Activated CD4-positive, CD25-positive, alpha-beta regulatory T cell treated with anti-CD3 and anti-CD28 coated beads, Interleukin-2, amount 50 U/mL, for 72 hours (primary cell): ENCODE results near the gene MOV10L1.
"Not testable (repeated sequence)": the region's sequence is repeated elsewhere in the genome, so short reads cannot be mapped to it uniquely, and the experiment has no call there.

Experiments used
- DNase-seq: peaks from one replicate; pipeline ENCODE4 v3.0.0; 2021

The MOV10L1 gene

DNA sequence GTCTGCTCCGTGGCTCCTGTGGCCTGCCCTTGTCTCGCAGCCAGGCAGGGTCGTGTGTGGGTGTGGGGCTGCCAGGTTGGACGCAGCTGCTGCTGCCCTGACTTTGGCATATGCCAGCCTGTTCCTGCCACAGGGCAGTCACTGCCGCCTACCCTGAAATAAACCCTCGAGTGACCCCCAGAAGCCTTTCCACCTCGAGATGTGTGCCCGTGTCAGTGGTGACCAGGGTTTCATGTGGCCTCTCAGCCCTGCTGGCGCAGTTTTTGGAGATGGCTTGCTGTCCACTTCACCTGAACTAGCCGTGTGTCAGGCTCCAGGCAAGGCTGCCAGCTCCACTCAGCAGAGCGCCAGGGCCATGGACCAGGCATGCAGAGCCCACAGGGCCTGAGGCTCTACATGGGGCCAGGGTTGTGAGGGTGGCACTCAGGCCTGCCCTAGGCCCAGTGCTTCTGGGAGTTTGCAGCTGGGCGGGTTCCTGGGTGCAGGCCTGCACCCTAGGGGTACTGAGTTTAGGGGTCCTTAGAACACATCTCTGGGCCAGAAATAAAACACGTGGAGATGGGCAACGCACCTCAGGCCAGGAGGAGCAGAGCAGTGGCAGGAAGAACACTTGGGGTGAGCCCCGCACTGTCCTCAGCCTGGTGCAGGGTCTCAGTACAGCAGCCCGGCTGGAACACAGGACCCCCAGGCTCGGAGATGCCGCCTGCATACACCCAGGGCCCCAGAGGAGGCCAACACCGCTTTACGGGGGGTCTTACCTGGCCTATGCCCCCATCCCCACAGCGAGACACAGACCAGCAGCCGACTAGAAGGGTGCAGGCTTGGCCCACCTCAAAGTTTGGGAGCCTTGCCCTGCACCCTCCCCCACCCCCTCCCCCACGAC is 71.9 kb downstream of the MOV10L1 start:
- DNase-seq, result no peak

DNA sequence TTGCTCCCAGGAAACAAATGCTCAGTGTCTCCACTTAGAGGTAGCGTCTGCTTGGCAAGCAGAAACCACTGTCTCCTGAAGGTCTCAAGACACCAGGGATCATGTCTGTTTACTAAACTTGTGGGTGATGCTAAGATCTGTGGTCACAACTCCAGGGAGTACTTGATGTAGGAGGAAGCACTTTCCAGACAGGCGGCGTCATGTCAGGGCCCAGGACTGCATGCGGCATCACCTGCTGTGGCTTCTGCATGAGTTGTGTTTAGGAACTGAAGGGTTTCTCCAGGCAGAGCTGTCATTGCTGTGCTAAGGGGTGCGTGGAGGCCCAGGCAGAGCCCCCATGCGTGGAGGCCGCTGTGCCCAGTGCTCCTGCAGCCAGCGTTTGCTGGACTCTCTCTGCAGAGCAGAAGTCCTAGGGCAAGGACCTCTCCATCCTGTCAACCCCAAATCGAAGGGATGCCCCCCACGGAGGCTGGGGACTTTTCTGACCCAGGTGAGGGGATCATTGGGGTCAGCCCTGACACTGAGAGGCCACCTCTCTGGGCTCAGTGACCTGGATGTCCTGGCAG is 72.7 kb downstream of the MOV10L1 start:
- no peak for DNase-seq

DNA sequence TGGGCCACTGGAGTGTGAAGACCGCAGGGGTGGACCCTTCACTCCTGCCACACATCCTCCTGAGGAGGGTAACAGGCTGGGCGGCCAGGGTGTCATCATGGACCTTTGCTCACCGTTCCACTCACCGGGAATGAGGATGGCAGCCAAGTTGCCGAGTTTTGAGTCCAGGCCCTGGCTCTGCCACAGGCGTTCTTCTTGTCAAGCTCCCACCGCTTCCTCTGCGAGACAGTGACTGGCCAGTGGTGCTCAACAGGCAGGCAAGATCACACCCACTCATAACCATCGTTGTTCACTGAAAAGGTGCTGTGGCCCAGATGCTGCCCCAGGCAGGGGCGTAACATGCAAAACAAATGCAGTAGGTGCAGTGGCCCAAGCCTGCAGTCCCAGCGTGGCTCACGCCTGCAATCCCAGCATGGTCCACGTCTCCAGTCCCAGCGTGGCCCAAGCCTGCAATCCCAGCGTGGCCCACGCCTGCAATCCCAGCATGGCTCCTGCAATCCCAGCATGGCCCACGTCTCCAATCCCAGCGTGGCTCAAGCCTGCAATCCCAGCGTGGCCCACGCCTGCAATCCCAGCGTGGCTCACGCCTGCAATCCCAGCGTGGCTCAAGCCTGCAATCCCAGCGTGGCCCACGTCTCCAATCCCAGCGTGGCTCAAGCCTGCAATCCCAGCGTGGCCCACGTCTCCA is 75.8 kb downstream of the MOV10L1 start:
- no peak for DNase-seq

DNA sequence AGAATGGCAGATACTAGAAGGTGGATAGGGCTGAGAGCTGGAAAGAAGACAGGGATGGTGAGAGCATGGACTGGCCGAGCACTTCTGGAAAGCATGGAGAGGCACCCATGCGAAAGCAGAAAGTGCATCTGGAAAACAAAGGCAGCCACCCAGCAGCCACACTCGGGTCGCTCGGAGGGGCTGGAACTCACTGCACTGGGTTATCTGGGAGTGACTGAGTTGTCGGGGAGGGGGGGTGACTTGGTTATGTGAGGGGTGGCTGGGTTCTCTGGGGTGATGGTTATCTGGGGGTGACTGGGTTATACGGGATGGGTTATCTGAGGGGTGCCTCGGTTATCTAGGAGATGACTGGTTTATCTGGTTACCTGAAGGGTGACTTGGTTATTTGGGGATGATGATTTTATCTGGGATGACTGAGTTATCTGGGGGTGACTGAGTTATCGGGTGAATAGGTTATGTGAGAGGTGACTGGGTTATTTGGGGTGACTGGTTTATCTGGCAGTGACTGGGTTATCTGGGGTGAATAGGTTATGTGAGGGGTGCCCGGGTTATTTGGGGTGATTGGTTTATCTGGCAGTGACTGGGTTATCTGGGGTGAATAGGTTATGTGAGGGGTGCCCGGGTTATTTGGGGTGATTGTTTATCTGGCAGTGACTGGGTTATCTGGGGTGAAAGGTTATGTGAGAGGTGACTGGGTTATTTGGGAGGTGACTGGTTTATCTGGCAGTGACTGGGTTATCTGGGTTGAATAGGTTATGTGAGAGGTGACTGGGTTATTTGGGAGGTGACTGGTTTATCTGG is 78.1 kb downstream of the MOV10L1 start:
- no peak for DNase-seq

DNA sequence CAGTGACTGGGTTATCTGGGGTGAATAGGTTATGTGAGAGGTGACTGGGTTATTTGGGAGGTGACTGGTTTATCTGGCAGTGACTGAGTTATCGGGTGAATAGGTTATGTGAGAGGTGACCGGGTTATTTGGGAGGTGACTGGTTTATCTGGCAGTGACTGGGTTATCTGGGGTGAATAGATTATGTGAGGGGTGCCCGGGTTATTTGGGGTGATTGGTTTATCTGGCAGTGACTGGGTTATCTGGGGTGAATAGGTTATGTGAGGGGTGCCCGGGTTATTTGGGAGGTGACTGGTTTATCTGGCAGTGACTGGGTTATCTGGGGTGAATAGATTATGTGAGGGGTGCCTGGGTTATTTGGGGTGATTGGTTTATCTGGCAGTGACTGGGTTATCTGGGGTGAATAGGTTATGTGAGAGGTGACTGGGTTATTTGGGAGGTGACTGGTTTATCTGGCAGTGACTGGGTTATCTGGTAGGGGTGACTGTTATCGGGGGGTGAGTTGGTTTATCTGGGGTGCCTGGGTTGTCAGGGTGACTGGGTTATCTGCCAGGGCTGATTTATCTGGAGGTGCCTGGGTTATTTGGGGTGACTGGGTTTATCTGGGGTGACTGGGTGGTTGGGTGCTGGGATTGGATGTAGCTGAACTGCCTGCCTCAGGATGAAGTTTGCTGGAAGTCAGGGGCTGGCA is 78.8 kb downstream of the MOV10L1 start:
- DNase-seq, result not testable (repeated sequence)

DNA sequence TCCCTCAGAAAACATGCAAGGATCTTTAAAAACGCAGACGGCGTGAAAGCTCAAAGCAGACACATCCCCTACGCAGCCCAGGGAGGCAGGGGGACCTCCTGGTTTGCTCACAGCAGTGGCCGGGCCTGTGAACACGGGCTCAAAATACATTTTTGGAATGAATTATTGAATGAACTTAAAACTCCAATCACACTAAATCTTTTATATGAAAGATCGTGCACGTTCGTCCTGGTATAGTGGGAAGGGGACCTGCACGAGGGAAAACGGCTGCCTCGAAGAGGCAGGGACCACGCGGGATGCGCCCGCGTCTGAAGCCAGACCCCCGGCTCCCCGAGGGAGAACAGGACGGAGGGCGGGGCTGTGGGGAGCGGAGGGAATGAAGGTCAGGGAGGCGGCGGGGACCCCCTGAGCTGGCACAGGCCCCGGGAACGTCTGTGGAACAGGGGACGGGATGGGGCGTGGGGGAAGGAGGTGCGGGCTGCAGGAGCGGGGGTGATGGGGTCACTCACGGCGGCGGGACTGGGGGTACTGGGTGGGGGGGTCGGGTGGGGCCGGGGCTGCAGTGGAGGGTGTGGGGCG is 79.5 kb downstream of the MOV10L1 start:
- DNase-seq, result no peak

DNA sequence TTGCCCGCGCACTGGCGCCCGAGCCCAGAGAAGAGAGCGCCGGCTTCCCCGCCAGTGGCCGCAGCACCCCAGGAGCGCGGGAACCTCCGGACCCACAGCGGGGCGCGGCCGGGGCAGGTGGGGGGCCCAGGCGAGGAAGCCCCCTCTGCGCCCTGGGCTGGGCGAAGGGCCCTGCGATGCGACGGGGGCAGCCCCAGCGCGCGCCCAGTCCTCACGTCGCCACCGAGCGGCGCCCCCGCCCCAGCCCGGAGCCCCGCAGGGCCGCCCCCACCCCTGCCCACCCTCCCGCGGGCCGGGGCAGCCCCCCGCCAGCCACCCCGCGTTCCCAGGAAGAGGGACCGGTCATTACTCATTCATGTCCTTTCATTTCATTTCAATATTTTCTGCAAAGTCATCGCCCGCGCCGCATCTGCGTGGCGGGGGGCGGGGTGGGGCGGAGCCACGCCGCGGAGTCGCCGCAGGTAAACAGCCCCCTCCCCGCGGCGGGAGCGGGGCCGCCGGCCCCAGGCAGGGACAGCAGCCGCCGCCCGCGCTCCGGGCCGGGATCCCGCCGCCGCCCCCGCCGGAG is 80.1 kb downstream of the MOV10L1 start:
- DNase-seq, result peak; percentile 72

DNA sequence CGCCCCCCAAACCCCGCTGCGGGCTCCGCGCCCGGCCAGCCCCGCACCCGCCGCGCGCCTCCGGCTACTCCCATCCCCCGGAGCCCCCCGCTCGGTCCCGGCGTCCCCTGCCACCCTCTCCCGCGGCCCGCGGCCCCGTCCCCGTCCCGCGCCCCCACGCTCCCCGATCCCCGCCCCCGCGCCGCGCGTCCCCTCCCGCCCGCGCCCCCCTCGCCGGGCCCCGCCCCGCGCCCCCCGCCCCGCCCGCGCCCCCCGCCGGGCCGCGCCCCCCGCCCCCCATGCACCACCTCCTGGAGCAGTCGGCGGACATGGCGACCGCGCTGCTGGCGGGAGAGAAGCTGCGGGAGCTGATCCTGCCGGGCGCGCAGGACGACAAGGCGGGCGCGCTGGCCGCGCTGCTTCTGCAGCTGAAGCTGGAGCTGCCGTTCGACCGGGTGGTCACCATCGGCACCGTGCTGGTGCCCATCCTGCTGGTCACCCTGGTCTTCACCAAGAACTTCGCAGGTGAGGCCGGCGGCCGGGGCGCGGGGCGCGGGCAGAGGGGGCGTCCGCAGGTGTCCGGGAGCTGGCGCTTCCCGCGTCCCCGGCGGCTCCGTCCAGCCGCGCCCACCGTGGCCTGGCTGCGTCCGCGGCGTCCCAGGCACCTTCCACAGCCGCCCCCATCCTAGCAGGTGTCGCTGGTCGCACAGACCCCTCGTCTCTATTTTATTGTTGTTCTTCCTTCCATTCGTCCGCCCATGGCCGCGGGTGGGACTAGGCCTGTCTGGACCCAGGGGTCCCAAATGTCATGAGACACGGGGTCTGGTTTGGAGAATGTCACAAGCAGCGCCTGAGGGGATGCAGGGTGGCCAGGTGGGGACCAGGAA is 80.9 kb downstream of the MOV10L1 start, which contains the start of gene PANX2:
Gene PANX2, plus strand, starts transcription at position 279 of the 866 bp plus-strand sequence. Its CDS starts 0 bp downstream, at position 279.
- no peak for DNase-seq

DNA sequence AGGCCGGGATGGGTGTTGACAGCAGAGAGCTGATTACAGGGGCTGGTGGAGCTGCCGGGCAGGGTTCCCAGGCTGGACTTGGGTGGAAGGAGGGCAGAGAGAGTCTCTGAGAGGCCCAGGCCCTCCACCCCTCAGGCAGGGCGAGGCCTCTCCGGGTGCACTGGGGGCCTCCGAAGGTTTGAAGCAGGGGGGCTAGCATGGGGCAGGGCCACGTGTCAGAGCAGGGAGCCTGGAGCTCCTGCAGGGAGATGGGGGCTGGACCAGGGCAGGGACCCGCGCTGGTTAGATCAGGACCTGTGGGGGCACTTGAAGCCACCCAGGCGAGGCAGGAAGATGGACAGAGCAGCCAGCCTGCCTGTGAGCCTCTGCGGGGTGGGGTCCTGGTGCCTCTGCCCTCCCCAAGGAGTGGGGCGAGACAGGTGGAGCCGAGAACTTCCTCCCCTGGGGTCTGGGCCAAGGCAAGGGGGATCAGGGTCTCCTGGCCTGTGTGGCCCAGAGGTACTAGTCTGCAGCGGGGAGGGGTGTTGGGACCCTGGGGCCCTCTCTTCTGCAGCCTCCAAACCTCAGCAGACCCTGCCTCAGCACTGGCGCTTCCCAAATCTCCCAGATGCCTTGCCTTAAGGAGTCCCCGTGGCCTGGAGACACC is 81.6 kb downstream of the MOV10L1 start:
- no peak for DNase-seq

DNA sequence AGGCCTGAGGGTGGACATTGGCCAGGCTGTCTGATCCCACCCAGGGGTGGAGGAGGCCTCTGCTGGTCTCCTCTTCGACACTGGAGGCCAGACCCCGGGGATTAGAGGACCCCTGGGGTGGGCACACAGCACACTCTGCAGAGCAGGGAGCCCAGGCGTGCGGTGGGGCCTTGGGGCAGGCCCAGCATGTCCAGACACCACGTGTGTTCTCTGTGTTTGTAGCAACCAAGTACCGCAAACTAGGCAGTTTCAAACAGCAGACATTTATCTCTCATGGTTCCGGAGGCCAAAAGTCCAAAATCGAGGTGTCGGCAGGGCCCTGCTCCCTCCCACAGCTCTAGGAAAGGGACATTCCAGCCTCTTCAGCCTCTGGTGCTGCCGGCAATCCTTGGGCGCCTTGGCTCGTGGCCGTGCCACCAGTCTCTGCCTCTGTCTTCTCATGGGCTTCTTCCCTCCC is 82.2 kb downstream of the MOV10L1 start:
- no peak for DNase-seq

DNA sequence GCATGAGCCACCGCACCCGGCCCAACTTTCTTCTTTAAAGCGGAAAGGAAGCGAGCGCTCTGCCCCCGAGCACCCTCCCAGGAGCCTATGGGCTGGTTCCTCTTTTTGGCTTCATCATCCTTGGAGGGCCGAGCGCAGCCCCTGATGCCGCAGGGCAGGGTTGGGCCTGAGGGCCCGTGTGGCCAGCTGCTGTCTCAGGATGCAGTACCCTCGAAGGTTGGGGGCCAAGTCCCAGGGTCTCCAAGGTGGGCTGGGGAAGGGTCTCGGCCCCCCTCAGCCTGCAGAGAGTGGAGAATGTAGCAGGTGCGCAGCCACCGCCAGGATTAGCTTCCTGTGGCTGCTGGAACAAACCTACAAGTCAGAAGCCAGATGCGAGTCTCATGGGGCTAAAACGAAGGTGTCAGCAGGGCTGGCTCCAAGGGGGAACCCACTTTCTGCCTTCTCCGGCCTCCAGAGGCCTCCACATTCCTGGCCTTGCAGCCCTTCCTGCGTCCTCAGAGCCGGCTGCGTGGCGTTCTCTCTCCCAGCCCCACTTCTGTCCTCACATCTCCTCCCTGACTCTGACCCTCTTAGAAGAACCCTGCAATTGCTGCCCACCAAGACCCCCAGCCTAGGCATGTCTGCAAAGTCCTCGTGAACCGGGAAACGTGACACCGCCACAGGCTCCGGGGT is 83.6 kb downstream of the MOV10L1 start:
- no peak for DNase-seq

DNA sequence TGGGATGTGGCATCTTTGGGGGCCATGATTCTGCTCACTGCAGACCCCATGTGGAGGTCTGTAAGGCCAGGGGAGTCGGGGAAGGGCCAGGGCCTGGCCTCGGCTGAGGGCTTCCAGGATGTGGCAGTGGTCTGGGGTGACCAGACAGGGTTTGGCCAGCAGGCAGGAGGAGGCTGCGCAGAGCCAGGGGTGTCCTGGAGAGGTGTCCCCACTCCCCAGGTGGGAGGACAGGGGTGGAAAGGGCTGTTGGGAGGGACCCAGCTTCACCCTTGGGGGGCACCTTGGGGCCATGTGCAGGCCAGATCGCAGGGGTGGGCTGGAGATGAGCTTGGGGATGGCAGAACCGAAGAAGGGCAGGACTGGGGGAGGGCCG is 84.2 kb downstream of the MOV10L1 start:
- DNase-seq, result no peak

DNA sequence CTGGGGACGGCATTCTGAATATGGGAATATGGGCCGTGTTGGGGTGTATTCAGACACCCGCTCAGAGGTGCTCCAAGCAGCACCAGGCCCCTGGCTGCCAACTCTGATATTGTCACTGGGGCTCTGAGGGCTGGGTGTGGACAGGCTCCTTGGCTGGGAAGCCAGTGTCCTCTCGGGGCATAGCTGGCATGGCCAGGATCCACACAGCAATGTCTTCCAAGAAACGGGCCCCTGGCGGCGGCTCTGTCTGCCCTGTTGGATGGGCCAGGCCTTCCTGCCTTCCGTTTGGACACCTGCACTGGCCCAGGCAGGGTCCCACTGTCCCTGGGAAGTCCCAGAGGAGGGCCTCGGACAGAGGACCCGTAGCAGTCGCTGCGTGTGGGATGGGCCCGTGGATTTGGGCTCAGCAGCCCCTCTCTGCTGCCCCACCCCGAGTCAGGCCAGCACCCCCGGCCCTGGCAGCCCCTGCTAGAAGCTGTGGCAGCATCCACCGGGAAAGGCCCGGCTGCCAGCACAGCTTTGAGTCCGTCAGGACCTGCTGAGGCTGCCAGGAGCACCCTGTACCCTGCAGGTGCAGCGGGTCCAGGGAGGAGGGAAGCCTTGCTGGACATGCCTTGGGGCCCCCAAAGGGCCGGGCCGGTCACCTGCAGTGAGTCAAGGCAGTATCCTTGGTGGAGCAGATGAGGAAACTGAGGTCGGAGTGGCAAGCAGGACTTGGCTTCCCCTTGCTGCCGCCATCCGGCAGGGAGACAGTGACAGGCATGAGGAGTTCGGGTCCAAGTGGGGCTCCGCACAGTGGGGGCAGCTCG is 84.8 kb downstream of the MOV10L1 start:
- no peak for DNase-seq

DNA sequence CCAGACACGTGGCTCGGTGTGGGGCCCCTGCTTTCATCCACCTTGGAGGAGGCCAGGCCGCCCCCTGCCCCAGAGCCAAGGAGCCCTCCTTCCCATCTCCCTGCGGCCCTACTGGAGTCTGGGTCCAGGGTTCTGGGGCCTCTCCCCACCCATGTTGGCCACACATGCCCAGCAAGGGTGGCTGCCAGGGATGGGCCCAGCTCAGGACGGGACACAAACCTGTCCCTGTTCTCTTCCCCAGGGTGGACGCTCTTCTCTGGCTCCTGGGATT is 85.3 kb downstream of the MOV10L1 start:
- DNase-seq, result no peak

DNA sequence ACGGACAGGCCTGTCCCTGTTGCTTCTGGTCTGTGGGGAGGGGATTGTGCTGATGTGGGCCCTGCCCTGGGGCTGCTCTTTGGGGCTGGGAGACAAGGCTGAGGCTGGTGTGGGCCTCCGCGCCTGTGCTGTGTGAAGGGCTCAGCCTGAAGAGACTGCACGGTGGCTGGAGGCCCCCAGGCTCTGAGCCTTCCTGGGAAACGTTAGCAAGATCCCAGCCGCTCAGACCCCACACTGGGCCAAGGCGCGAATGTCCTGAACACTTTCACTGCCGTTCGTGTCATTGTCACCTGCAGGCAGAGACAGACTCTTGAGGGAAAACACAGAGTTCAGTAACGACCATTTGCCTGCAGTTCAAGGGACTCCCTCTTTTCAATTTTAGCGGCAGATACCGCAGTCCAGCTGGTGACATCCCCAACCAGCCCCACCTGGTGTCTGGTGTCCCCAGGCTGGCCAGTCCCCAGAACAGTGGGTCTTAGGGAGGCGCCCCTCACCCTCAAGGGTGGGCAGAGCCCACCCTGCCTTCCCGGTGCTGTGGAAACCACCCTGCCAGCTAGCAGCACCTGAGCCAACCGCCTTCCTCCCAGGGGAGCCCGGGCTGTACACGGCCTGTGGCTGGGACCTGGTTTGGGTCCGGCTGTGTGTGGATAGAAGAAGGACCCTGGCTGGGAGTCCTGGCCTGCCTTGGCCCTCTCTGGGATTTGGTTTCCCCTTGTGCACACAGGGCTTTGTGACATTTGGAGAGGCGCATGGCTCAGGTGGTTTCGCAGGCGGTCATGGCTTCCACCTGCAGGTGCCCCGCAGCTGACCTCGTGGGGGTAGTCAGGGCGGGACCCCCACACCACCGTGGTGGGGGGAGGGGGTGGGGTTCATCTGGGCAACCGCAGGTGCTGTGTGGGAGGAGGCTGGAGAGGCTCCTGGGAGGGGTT is 86.4 kb downstream of the MOV10L1 start:
- DNase-seq, result no peak

DNA sequence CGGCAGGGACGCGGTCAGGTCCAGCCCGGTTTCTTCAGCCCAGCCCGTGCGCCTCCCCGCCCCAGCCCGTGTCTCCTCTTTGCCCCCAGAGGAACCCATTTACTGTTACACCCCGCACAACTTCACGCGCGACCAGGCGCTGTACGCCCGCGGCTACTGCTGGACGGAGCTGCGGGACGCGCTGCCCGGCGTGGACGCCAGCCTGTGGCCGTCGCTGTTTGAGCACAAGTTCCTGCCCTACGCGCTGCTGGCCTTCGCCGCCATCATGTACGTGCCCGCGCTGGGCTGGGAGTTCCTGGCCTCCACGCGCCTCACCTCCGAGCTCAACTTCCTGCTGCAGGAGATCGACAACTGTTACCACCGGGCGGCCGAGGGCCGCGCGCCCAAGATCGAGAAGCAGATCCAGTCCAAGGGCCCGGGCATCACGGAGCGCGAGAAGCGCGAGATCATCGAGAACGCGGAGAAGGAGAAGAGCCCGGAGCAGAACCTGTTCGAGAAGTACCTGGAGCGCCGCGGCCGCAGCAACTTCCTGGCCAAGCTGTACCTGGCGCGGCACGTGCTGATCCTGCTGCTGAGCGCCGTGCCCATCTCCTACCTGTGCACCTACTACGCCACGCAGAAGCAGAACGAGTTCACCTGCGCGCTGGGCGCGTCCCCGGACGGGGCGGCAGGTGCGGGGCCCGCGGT is 87.2 kb downstream of the MOV10L1 start:
- DNase-seq, result no peak
